KMS-11 (cell line): ENCODE results near the gene LHFPL6.

Experiments used
- H2AFZ ChIP-seq: fragments of 200-600 bp; sonication (generic); 2 replicates; pipeline ENCODE4 v1.6.1; 2016; ENCODE audit warnings: antibody characterized with exemption, mixed run types, low read depth
- H3K27ac ChIP-seq: fragments of 200-600 bp; sonication (generic); 2 replicates; pipeline ENCODE4 v1.6.1; 2016; ENCODE audit warnings: mild to moderate bottlenecking, mixed run types
- H3K27me3 ChIP-seq: fragments of 200-600 bp; sonication (generic); 2 replicates; pipeline ENCODE4 v1.6.1; 2017; ENCODE audit warnings: mild to moderate bottlenecking, low read depth, mixed run types, moderate library complexity; ENCODE audit not compliant: insufficient read depth
- H3K36me3 ChIP-seq: fragments of 200-600 bp; sonication (generic); 2 replicates; pipeline ENCODE4 v1.6.1; 2017; ENCODE audit warnings: mild to moderate bottlenecking, mixed run types; ENCODE audit not compliant: insufficient read depth
- H3K4me1 ChIP-seq: fragments of 200-600 bp; sonication (generic); 2 replicates; pipeline ENCODE4 v1.6.1; 2016; ENCODE audit warnings: mild to moderate bottlenecking, low read depth, mixed run types; ENCODE audit not compliant: poor library complexity, severe bottlenecking
- H3K4me2 ChIP-seq: fragments of 200-600 bp; sonication (generic); 2 replicates; pipeline ENCODE4 v1.7.0; 2016; ENCODE audit warnings: mild to moderate bottlenecking, mixed run types
- H3K4me3 ChIP-seq: fragments of 200-600 bp; sonication (generic); IDR thresholded peaks from 2 replicates; pipeline ENCODE4 v1.6.1; 2017; ENCODE audit warnings: low read depth, low read length, mixed read lengths; ENCODE audit not compliant: insufficient read depth
- H3K79me2 ChIP-seq: fragments of 200-600 bp; sonication (generic); 2 replicates; pipeline ENCODE4 v1.6.1; 2016; ENCODE audit warnings: low read depth, mixed run types; ENCODE audit not compliant: insufficient read depth
- H3K9ac ChIP-seq: fragments of 200-600 bp; sonication (generic); 2 replicates; pipeline ENCODE4 v1.6.1; 2016; ENCODE audit warnings: mild to moderate bottlenecking, mixed run types
- H4K20me1 ChIP-seq: fragments of 200-600 bp; sonication (generic); 2 replicates; pipeline ENCODE4 v1.6.1; 2016; ENCODE audit warnings: mild to moderate bottlenecking, mixed run types; ENCODE audit not compliant: insufficient read depth
- TF ChIP-seq, protein P1 (sequence below): fragments of 200-600 bp; sonication (generic); conservative IDR thresholded peaks from 2 replicates; pipeline ENCODE4 v1.6.1; 2017; ENCODE audit warnings: low read depth, mild to moderate bottlenecking, antibody characterized with exemption, low read length, moderate library complexity, mixed read lengths

Gene LHFPL6

DNA sequence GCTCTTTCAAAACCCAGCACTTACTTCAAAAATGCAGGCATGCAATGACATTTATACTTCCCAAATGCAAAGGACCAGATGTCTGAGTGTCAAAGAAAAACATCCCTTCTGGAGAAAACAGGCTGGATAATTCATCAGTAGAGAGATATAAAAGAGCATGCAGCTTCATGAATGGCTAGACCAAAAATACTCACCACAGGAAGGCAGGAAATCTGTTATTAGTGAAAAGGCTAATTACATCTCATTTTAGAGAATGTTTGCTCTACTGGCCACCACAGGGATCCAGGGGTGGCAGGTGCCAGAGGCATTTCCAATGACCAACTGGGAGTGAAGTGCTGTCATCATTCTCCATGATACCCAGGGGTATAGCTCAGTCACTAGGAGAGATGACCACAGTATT lies 106.5 kb downstream of the LHFPL6 start:
- Histone ChIP-seq H3K9ac (no peak overlapping the region), H4K20me1 (no peaks in the 10 kb centered on the region), H3K79me2 (no peaks in the 10 kb centered on the region), H3K27me3 (no peaks in the 10 kb centered on the region), H2AFZ (no peak overlapping the region), H3K4me1 (no peaks in the 10 kb centered on the region), H3K4me3 (no peak overlapping the region), H3K36me3 (no peaks in the 10 kb centered on the region), H3K4me2 (no peak overlapping the region), H3K27ac (no peak overlapping the region)
- TF ChIP-seq, protein P1, sequence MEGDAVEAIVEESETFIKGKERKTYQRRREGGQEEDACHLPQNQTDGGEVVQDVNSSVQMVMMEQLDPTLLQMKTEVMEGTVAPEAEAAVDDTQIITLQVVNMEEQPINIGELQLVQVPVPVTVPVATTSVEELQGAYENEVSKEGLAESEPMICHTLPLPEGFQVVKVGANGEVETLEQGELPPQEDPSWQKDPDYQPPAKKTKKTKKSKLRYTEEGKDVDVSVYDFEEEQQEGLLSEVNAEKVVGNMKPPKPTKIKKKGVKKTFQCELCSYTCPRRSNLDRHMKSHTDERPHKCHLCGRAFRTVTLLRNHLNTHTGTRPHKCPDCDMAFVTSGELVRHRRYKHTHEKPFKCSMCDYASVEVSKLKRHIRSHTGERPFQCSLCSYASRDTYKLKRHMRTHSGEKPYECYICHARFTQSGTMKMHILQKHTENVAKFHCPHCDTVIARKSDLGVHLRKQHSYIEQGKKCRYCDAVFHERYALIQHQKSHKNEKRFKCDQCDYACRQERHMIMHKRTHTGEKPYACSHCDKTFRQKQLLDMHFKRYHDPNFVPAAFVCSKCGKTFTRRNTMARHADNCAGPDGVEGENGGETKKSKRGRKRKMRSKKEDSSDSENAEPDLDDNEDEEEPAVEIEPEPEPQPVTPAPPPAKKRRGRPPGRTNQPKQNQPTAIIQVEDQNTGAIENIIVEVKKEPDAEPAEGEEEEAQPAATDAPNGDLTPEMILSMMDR, result no peak

DNA sequence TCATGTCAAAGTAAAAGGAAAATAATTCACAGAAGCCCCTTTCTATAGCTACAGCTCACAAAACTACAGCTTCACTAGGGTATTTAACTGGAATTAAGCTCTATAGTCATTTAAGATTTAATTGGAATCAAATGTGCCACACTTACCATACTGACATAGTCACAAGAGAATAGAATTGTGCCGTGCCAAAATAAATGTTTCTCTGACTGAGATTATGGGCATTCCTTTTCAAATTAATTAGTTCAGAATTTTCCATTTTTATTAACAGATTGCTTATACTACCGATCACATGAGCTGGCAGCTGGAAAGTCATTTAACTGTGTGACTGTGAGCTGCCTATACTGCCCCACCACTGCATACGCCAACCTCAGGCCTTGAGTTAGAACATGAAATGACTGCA lies 108.4 kb downstream of the LHFPL6 start:
- H3K4me1 ChIP-seq, result no peaks in the 10 kb centered on the region
- H3K27ac ChIP-seq, result no peak overlapping the region
- no peak overlapping the region for H3K4me2 ChIP-seq
- H3K9ac ChIP-seq, result no peak overlapping the region
- H2AFZ ChIP-seq, result no peak overlapping the region
- no peaks in the 10 kb centered on the region for H3K79me2 ChIP-seq
- no peaks in the 10 kb centered on the region for H3K36me3 ChIP-seq
- H3K4me3 ChIP-seq, result no peak overlapping the region
- H4K20me1 ChIP-seq, result no peaks in the 10 kb centered on the region
- H3K27me3 ChIP-seq, result no peaks in the 10 kb centered on the region
- TF ChIP-seq, protein P1, result no peak

DNA sequence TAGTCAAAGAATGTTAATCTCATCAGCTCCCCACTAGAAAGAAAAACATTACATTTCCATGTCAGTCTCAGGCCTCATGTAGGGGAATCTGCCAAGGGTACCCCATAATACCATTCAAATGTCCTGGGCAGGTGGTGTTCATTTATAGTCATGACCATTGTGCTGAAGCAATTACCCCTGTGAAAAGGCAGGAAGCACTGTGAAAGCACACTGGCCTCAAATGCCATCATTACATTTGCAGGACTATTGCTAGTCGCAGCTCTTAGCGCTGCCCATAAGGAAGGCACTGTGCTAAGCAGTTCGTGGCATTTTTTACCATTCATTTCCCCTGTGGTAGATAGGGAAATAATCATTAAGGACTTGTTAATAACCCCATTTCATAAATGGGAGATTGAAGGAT lies 109.0 kb downstream of the LHFPL6 start:
- Histone ChIP-seq H4K20me1 (no peaks in the 10 kb centered on the region), H3K27me3 (no peaks in the 10 kb centered on the region), H3K4me1 (no peaks in the 10 kb centered on the region), H3K4me3 (no peak overlapping the region), H3K4me2 (no peak overlapping the region), H3K36me3 (no peaks in the 10 kb centered on the region), H2AFZ (no peak overlapping the region), H3K9ac (no peak overlapping the region), H3K27ac (no peak overlapping the region), H3K79me2 (no peaks in the 10 kb centered on the region)
- TF ChIP-seq, protein P1, result no peak

- Histone ChIP-seq H3K4me1 (no peaks in the 10 kb centered on the region), H3K79me2 (no peaks in the 10 kb centered on the region), H3K27me3 (no peaks in the 10 kb centered on the region), H3K36me3 (no peaks in the 10 kb centered on the region), H3K4me3 (no peak overlapping the region), H2AFZ (no peak overlapping the region), H4K20me1 (no peaks in the 10 kb centered on the region), H3K4me2 (no peak overlapping the region), H3K9ac (no peak overlapping the region), H3K27ac (no peak overlapping the region)
- TF ChIP-seq, protein P1, result no peak
Observed at GRCh38 chr13:39490136-39490535, 112.9 kb downstream of the LHFPL6 start.
